B cell (primary cell): ENCODE results near the gene SMARCD3. TPM values are rescaled to one million over a fixed set of nuclear protein-coding genes. Genes with fewer than 3 reads are reported as not detected.

Experiments used
- ATAC-seq: fragments of 200-7000 bp; cut with Tn5 transposase; one replicate; pipeline ENCODE4 v1.10.0; 2021; ENCODE audit warnings: low read depth, mild to moderate bottlenecking, moderate number of reproducible peaks, moderate library complexity
- CTCF ChIA-PET: fragments of 350-600 bp; sonication (Branson Sonifier 250); formaldehyde crosslinking; loops from one replicate; lab custom pipeline; 2021; ENCODE audit warnings: antibody characterized with exemption, inconsistent platforms; lab: Charles Lee
- POLR2A ChIA-PET: fragments of 350-600 bp; sonication (Branson Sonifier 250); formaldehyde crosslinking; loops from one replicate; lab custom pipeline; 2021; ENCODE audit warnings: antibody characterized with exemption; lab: Charles Lee
- DNase-seq: peaks from one replicate; pipeline ENCODE4 v3.0.0; 2013
- H2AFZ ChIP-seq: 2 replicates; pipeline ENCODE4 v1.6.1; 2012; ENCODE audit warnings: mild to moderate bottlenecking, low read depth, low read length; ENCODE audit not compliant: insufficient read depth, poor library complexity, severe bottlenecking
- H3K27ac ChIP-seq, 2 donors: 1 replicate in 1 of 2; 2 replicates in 1 of 2; pipeline ENCODE4 v1.5.1; 2012 to 2013; ENCODE audit warnings: low read length in 2 of 2, mild to moderate bottlenecking in 2 of 2, moderate library complexity in 1 of 2
- H3K27me3 ChIP-seq, 4 experiments: fragments of 200-600 bp in 1 of 4; sonication (generic) in 1 of 4; replicated peaks in 1 of 4; 1 replicate in 2 of 4; 2 replicates in 2 of 4; pipeline versions ENCODE4 v1.6.1 to v1.7.0; 2013 to 2016; ENCODE audit warnings: low read length in 3 of 4, mild to moderate bottlenecking in 2 of 4, mixed read lengths in 1 of 4, moderate library complexity in 1 of 4; ENCODE audit not compliant: insufficient read depth in 4 of 4, control insufficient read depth in 3 of 4; ENCODE audit errors: control extremely low read depth in 1 of 4
- H3K36me3 ChIP-seq, 2 experiments: replicated peaks in 1 of 2; 1 replicate in 1 of 2; 2 replicates in 1 of 2; pipeline versions ENCODE4 v1.6.1 to v1.7.1; 2013; ENCODE audit warnings: low read length in 1 of 2; ENCODE audit not compliant: insufficient read depth in 2 of 2, control insufficient read depth in 1 of 2; ENCODE audit errors: control extremely low read depth in 1 of 2, extremely low read depth in 1 of 2
- H3K4me1 ChIP-seq, 2 donors: fragments of 200-600 bp in 1 of 2; sonication (generic) in 1 of 2; 1 replicate in 1 of 2; 2 replicates in 1 of 2; pipeline versions ENCODE4 v1.5.1 to v1.6.1; 2013 to 2017; ENCODE audit warnings: low read length in 2 of 2; ENCODE audit not compliant: control insufficient read depth in 2 of 2, insufficient read depth in 2 of 2
- H3K4me2 ChIP-seq: replicated peaks from 2 replicates; pipeline ENCODE3; 2012; ENCODE audit warnings: mild to moderate bottlenecking, low read depth, low read length; ENCODE audit not compliant: poor library complexity, severe bottlenecking
- H3K4me3 ChIP-seq, 5 experiments: fragments of 200-600 bp in 1 of 5; sonication (generic) in 1 of 5; 1 replicate in 3 of 5; 2 replicates in 2 of 5; pipeline versions ENCODE4 v1.5.1 to v1.7.0; 2011 to 2016; ENCODE audit warnings: low read length in 4 of 5, mild to moderate bottlenecking in 4 of 5, low read depth in 2 of 5, control low read depth in 1 of 5, moderate library complexity in 1 of 5; ENCODE audit not compliant: insufficient read depth in 1 of 5; ENCODE audit errors: control extremely low read depth in 1 of 5, extremely low read depth in 1 of 5
- H3K79me2 ChIP-seq: fragments of 200-600 bp; sonication (generic); one replicate; pipeline ENCODE4 v1.6.0; 2016; ENCODE audit warnings: low read length; ENCODE audit not compliant: control insufficient read depth, insufficient read depth
- H3K9ac ChIP-seq: fragments of 200-600 bp; sonication (generic); 2 replicates; pipeline ENCODE4 v1.6.1; 2017; ENCODE audit warnings: mild to moderate bottlenecking, low read length, moderate library complexity
- H3K9me3 ChIP-seq, 3 donors: one replicate each; pipeline versions ENCODE4 v1.6.1 to v1.7.1; 2013; ENCODE audit warnings: low read length in 2 of 3; ENCODE audit not compliant: control insufficient read depth in 2 of 3, insufficient read depth in 1 of 3; ENCODE audit errors: control extremely low read depth in 1 of 3
- H4K20me1 ChIP-seq: 2 replicates; pipeline ENCODE4 v1.6.0; 2012; ENCODE audit warnings: mild to moderate bottlenecking, low read length; ENCODE audit not compliant: insufficient read depth, control insufficient read depth, poor library complexity, severe bottlenecking
- H3K27ac Mint-ChIP-seq: one replicate; pipeline ENCODE4 v1.8.0; 2021; ENCODE audit warnings: mixed read lengths
- H3K27me3 Mint-ChIP-seq: one replicate; pipeline ENCODE4 v1.8.0; 2021; ENCODE audit warnings: mixed read lengths
- H3K4me1 Mint-ChIP-seq: one replicate; pipeline ENCODE4 v1.8.0; 2021; ENCODE audit warnings: mixed read lengths
- H3K4me3 Mint-ChIP-seq: one replicate; pipeline ENCODE4 v1.8.0; 2021; ENCODE audit warnings: mixed read lengths
- H3K9me3 Mint-ChIP-seq: one replicate; pipeline ENCODE4 v1.8.0; 2022; ENCODE audit warnings: mixed read lengths; ENCODE audit not compliant: insufficient read depth
- CTCF ChIP-seq: fragments of 200-600 bp; IDR thresholded peaks from one replicate; pipeline ENCODE4 v1.8.0; 2022; ENCODE audit warnings: antibody characterized with exemption, mild to moderate bottlenecking
- EZH2 ChIP-seq: IDR thresholded peaks from 2 replicates; pipeline ENCODE4 v1.6.1; 2012; ENCODE audit warnings: borderline replicate concordance, low read depth, mild to moderate bottlenecking, moderate library complexity, low read length; ENCODE audit not compliant: insufficient read depth, poor library complexity, severe bottlenecking
- WGBS: methylation state at CpG from one replicate; pipeline ENCODE4 v1.1.5; 2013; ENCODE audit warnings: missing lambda C conversion rate; ENCODE audit not compliant: insufficient coverage; 5-methylcytosine and 5-hydroxymethylcytosine counted together
- intact Hi-C: fragments of 100-400 bp; cut with micrococcal nuclease; formaldehyde crosslinking; loops from one replicate; pipeline ENCODE4 v1.10.0; 2022
- polyA plus RNA-seq: library from polyadenylated mRNA; depleted of rRNA; stranded (reverse); fragments of >200 nt; gene quantifications from 2 replicates; pipeline ENCODE4 v1.2.3, GENCODE V29; 2012
- total RNA-seq, 2 donors: library from RNA; stranded (reverse); fragments of 120-200 nt in 1 of 2; gene quantifications; 1 replicate in 1 of 2; 2 replicates in 1 of 2; pipeline versions ENCODE4 v1.2.3 to v1.2.4, GENCODE V29; 2013 to 2022

SMARCD3 gene
- total and polyA plus RNA-seq, 2 donors (not counting 1 experiment from before 2014, with no cell fraction given), result 1.0 TPM; not detected in 1

- H3K9me3 ChIP-seq, result peaks cover 0 to 19% (median 0%) of the 10 kb centered on the region in 3 donors
- peak overlapping the region; percentile 81 for H3K4me3 Mint-ChIP-seq
- intact Hi-C loops, result loop anchor here (1.0 kb wide), 1 partner anchor 16 kb away; the partner anchor contains the start of gene ABCF2
- H4K20me1 ChIP-seq, result peaks cover 15% of the 10 kb centered on the region
- H3K27ac Mint-ChIP-seq, result no peak overlapping the region
- peaks cover 0 to 35% (median 15%) of the 10 kb centered on the region in 4 experiments for H3K27me3 ChIP-seq
- no peaks in the 10 kb centered on the region for H3K9me3 Mint-ChIP-seq
- WGBS, result 42% methylated on average over 2 of the region's 2 CpGs
- no peak for TF ChIP-seq CTCF
- no peak for TF ChIP-seq EZH2
- peaks cover 0 to 6% of the 10 kb centered on the region in 2 experiments for H3K36me3 ChIP-seq
- peak overlapping the region; percentile 59 for H3K9ac ChIP-seq
- peak overlapping the region in 4 of 5 experiments; percentile 13 to 69 (median 42) for H3K4me3 ChIP-seq
- no peak overlapping the region for H3K27ac ChIP-seq
- H3K4me1 ChIP-seq, result peaks cover 37 to 40% of the 10 kb centered on the region in 2 donors
- H3K4me2 ChIP-seq, result peak overlapping the region; percentile 99
- ChIA-PET POLR2A (interaction anchor here (1.5 to 1.8 kb wide), 2 partner anchors 10 to 16 kb away, joined by 3 to 13 read pairs; partner anchors contain the start of genes ABCF2 and CHPF2), CTCF (interaction anchor here (1.2 to 4.2 kb wide), 5 partner anchors 9 to 119 kb away, joined by 3 to 34 read pairs (median 8); partner anchors contain the start of gene ABCF2)
- H3K27me3 Mint-ChIP-seq, result peaks cover 7% of the 10 kb centered on the region
- H3K4me1 Mint-ChIP-seq, result peaks cover 35% of the 10 kb centered on the region
- no peaks in the 10 kb centered on the region for H3K79me2 ChIP-seq
- peak overlapping the region; percentile 64 for H2AFZ ChIP-seq
- ATAC-seq (no peak), DNase-seq (no peak)
Measured at GRCh38 chr7:151243045-151243349, 5.5 kb downstream of the SMARCD3 start.
